Smooth muscle cell (in vitro differentiated cells): Measurements from ENCODE around the gene USH1C. TPM values are rescaled to one million over a fixed set of nuclear protein-coding genes. Genes with fewer than 3 reads are reported as not detected.

Experiments used
- DNase-seq: peaks from one replicate; lab custom pipeline; 2025; ENCODE audit not compliant: unreplicated experiment; lab: John Stamatoyannopoulos, UW
- H2AFZ ChIP-seq: fragments of 200-600 bp; sonication (generic); 2 replicates; pipeline ENCODE4 v1.6.0; 2016; ENCODE audit warnings: antibody characterized with exemption, low read depth, mild to moderate bottlenecking
- H3F3A ChIP-seq: fragments of 200-600 bp; sonication (generic); 2 replicates; pipeline ENCODE4 v1.6.0; 2017; ENCODE audit warnings: antibody characterized with exemption, low read depth
- H3K27ac ChIP-seq: fragments of 200-600 bp; sonication (generic); 2 replicates; pipeline ENCODE4 v1.5.1; 2016; ENCODE audit warnings: low read depth, mild to moderate bottlenecking
- H3K27me3 ChIP-seq: fragments of 200-600 bp; sonication (generic); 2 replicates; pipeline ENCODE4 v1.6.1; 2016; ENCODE audit warnings: low read depth, mild to moderate bottlenecking
- H3K36me3 ChIP-seq: fragments of 200-600 bp; sonication (generic); 2 replicates; pipeline ENCODE4 v1.5.1; 2016; ENCODE audit warnings: low read depth
- H3K4me1 ChIP-seq: fragments of 200-600 bp; sonication (generic); 2 replicates; pipeline ENCODE4 v1.5.1; 2016; ENCODE audit warnings: low read depth
- H3K4me2 ChIP-seq: fragments of 200-600 bp; sonication (generic); 2 replicates; pipeline ENCODE4 v1.6.0; 2016; ENCODE audit warnings: mild to moderate bottlenecking
- H3K4me3 ChIP-seq: fragments of 200-600 bp; sonication (generic); 2 replicates; pipeline ENCODE4 v1.5.1; 2016; ENCODE audit warnings: mild to moderate bottlenecking
- H3K79me2 ChIP-seq: fragments of 200-600 bp; sonication (generic); 2 replicates; pipeline ENCODE4 v1.6.0; 2016; ENCODE audit warnings: low read depth, mild to moderate bottlenecking
- H3K9ac ChIP-seq: fragments of 200-600 bp; sonication (generic); 2 replicates; pipeline ENCODE4 v1.6.0; 2016; ENCODE audit warnings: low read depth
- H3K9me3 ChIP-seq: fragments of 200-600 bp; sonication (generic); replicated peaks from 2 replicates; pipeline ENCODE4 v1.5.1; 2016; ENCODE audit warnings: low read depth
- H4K20me1 ChIP-seq: fragments of 200-600 bp; sonication (generic); 2 replicates; pipeline ENCODE4 v1.6.0; 2016; ENCODE audit warnings: low read depth
- WGBS: methylation state at CpG from one replicate; pipeline ENCODE4 v1.1.7; 2016; ENCODE audit warnings: low lambda C conversion rate; 5-methylcytosine and 5-hydroxymethylcytosine counted together
- polyA plus RNA-seq: library from polyadenylated mRNA; unstranded; fragments of >200 nt; fragmentation: Nextera tagmentation; extraction: Ambion mirVana; gene quantifications from 2 replicates; pipeline ENCODE4 v1.2.1, GENCODE V29; 2016
- total RNA-seq: library from RNA; depleted of rRNA; stranded (reverse); fragments of >200 nt; gene quantifications from 2 replicates; pipeline ENCODE4 v1.2.3, GENCODE V29; 2014
- TF ChIP-seq, protein P1 (sequence below): fragments of 200-600 bp; sonication (generic); IDR thresholded peaks from 2 replicates; pipeline ENCODE4 v1.5.1; 2017; ENCODE audit warnings: borderline replicate concordance, mild to moderate bottlenecking, antibody characterized with exemption; ENCODE audit not compliant: insufficient read depth, poor library complexity, severe bottlenecking

USH1C gene
- total and polyA plus RNA-seq, 2 experiments from 2014 or later = not detected

DNA sequence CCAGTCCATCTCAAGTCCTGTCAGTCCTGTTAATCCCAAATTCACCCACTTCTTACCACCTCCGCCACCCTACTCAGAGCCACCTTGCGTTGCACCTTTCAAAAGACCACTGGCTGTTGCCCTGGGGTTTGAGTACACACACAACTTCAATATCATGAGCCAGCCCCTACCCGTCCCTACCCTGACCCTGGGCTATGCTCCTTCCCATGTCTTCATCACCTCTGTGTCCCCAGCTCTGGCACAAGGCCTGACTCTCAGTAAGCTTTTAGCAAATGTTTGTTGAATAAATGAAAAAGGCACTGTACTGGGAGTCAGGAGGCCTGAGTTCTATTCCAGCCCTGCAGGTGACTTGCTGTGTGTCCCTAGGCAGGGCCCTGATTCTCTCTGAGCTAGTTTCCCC, 29.3 kb upstream of the USH1C start:
- TF ChIP-seq, protein P1, sequence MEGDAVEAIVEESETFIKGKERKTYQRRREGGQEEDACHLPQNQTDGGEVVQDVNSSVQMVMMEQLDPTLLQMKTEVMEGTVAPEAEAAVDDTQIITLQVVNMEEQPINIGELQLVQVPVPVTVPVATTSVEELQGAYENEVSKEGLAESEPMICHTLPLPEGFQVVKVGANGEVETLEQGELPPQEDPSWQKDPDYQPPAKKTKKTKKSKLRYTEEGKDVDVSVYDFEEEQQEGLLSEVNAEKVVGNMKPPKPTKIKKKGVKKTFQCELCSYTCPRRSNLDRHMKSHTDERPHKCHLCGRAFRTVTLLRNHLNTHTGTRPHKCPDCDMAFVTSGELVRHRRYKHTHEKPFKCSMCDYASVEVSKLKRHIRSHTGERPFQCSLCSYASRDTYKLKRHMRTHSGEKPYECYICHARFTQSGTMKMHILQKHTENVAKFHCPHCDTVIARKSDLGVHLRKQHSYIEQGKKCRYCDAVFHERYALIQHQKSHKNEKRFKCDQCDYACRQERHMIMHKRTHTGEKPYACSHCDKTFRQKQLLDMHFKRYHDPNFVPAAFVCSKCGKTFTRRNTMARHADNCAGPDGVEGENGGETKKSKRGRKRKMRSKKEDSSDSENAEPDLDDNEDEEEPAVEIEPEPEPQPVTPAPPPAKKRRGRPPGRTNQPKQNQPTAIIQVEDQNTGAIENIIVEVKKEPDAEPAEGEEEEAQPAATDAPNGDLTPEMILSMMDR = no peak
- no peaks in the 10 kb centered on the region for H3K79me2 ChIP-seq
- no peak for DNase-seq
- no peaks in the 10 kb centered on the region for H3K36me3 ChIP-seq
- no peak overlapping the region for H2AFZ ChIP-seq
- H3K27ac ChIP-seq = no peak overlapping the region
- no peak overlapping the region for H3K4me3 ChIP-seq
- no peaks in the 10 kb centered on the region for H3K4me1 ChIP-seq
- H3K9me3 ChIP-seq = no peaks in the 10 kb centered on the region
- no peaks in the 10 kb centered on the region for H4K20me1 ChIP-seq
- H3F3A ChIP-seq = no peaks in the 10 kb centered on the region
- WGBS = 92% methylated on average over 3 of the region's 3 CpGs
- H3K27me3 ChIP-seq = peaks cover 16% of the 10 kb centered on the region
- H3K4me2 ChIP-seq = no peak overlapping the region
- no peak overlapping the region for H3K9ac ChIP-seq

DNA sequence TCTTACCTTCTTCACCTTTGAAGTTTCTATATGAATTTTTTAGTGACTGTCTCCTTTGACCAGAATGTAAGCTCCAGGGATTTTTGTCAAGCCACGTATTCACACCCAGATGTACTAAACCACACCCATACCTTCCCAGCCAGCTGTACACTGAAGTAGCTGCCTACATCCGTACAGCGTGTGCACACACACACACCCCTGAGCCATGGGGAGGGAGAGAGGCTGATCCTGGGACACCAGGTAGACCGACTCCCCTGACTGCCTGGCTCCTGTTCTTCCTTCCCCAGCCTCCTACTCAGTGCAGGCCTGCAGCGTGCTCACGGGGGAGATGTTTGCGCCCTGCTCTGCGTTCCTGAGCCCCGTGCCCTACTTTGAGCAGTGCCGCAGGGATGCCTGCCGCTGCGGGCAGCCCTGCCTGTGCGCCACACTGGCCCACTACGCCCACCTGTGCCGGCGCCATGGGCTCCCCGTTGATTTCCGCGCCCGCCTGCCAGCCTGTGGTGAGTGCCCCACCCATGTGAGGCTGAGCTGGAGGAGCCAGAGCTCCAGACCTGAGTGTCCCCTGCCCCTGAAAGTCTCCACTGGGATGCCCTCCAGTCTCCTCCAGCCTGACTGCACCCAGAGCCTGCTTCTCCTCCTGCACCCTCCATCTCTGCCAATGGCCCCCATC, 28.7 kb upstream of the USH1C start:
- Histone ChIP-seq H3K9me3 (no peaks in the 10 kb centered on the region), H3K27ac (no peak overlapping the region), H3K4me3 (no peak overlapping the region), H3K27me3 (peaks cover 16% of the 10 kb centered on the region), H3K36me3 (no peaks in the 10 kb centered on the region), H3K4me2 (no peak overlapping the region), H4K20me1 (no peaks in the 10 kb centered on the region), H2AFZ (no peak overlapping the region), H3K9ac (no peak overlapping the region), H3F3A (no peaks in the 10 kb centered on the region), H3K79me2 (no peaks in the 10 kb centered on the region), H3K4me1 (no peaks in the 10 kb centered on the region)
- TF ChIP-seq, protein P1 = no peak
- no peak for DNase-seq
- WGBS = 90% methylated on average over 20 of the region's 20 CpGs

DNA sequence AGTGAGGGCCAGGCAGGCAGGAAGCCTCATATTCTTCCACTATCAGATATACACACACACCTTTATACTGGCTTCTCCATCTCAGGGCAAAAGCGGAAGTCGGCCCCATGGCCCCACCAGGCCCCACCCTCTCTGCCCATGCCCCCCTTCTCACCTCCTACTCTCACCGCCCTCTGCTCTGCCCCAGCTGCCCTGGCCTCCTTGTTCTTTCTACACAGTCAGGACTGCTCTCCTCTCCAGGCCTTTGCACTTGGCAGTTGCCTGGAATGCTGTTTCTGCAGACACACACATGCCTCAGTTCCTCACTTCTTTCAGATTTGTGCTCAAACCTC, 28.1 kb upstream of the USH1C start:
- no peaks in the 10 kb centered on the region for H3F3A ChIP-seq
- 57% methylated on average over 3 of the region's 3 CpGs for WGBS
- H2AFZ ChIP-seq = no peak overlapping the region
- DNase-seq = no peak
- no peaks in the 10 kb centered on the region for H3K79me2 ChIP-seq
- no peak overlapping the region for H3K4me2 ChIP-seq
- no peaks in the 10 kb centered on the region for H3K9me3 ChIP-seq
- H3K4me1 ChIP-seq = no peaks in the 10 kb centered on the region
- H3K27me3 ChIP-seq = peaks cover 16% of the 10 kb centered on the region
- no peaks in the 10 kb centered on the region for H4K20me1 ChIP-seq
- H3K9ac ChIP-seq = no peak overlapping the region
- TF ChIP-seq, protein P1 = no peak
- no peak overlapping the region for H3K4me3 ChIP-seq
- H3K36me3 ChIP-seq = no peaks in the 10 kb centered on the region
- no peak overlapping the region for H3K27ac ChIP-seq
